ENCODE measurements around the gene SLC16A3. TPM values are rescaled to one million over a fixed set of nuclear protein-coding genes. Genes with fewer than 3 reads are reported as not detected.
A peak's percentile ranks its signal among the peaks of the same experiment; 100 is the strongest.

Gene SLC16A3
- total and polyA plus RNA-seq, 10 of the 15 experiments (the other 5 are each of a cell fraction or from before 2014, with no cell fraction given), result 0.10 to 46.5 (median 8.0) TPM

DNA sequence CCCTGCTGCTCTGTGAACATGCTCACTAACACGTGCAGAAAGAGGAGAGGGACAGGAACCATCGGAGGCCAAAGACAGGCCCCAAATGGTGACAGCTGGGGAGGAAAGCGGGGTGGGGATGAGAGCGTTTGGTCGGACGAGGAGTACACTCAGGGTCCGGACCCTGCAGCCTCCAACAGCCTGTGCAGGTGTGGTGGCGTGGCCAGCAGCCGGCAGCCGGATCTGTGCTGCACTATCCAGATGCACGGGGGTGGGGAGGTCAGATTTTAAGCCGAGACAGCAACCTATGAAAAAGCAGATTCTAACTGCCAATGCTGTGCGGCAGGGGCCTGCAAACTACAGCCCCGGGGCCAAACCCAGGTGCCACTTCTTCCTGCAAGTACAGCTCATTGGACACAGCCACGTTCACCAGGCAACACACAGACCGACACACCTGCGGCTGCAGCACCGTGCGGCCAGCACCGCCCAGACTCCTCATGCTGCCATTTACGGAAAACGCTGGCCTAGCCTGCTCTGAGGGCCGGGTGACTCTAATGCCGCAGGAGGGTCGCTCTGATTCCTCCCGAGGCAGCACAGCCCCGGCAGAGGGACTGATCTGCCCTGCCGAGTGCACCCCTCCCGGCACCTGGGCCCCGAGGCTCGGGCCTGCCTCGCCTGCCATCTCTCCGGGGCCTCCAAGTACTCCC, 21.2 kb downstream of the SLC16A3 start:
- Histone ChIP-seq H3K4me2 (ENCODE audit: control insufficient read depth, insufficient read depth) (no peak overlapping the region), H3K9ac (ENCODE audit: control insufficient read depth, insufficient read depth, low read length) (no peak overlapping the region), H3K4me3 (no peak overlapping the region), H3K4me1 (ENCODE audit: control insufficient read depth, insufficient read depth, low read length) (no peaks in the 10 kb centered on the region), H3K27me3 (replicated peaks in 1 of 2; ENCODE audit: control insufficient read depth in 2 of 2, insufficient read depth in 2 of 2, low read length in 1 of 2) (no peaks in the 10 kb centered on the region), H4K20me1 (ENCODE audit: control insufficient read depth, insufficient read depth) (peaks cover 8% of the 10 kb centered on the region), H3K9me3 (replicated peaks; ENCODE audit: control insufficient read depth, insufficient read depth, low read length) (no peaks in the 10 kb centered on the region), H3K36me3 (ENCODE audit: control insufficient read depth in 2 of 2, insufficient read depth in 2 of 2, low read length in 1 of 2) (peaks cover 33 to 72% of the 10 kb centered on the region in 2 experiments; a peak in 3 of 4 replicates), H3K27ac (ENCODE audit: control insufficient read depth, insufficient read depth) (no peak overlapping the region), H2AFZ (ENCODE audit: control insufficient read depth, low read depth, low read length) (no peak overlapping the region), H3K79me2 (ENCODE audit: control insufficient read depth, insufficient read depth, low read length) (no peaks in the 10 kb centered on the region; the same call in 1 of the 2 replicates)
- in situ Hi-C loops (cut with MboI) (no loop called here), intact Hi-C loops (cut with micrococcal nuclease; ENCODE audit: unreplicated experiment) (no loop called here)
- RAD21 ChIA-PET (ENCODE audit: unreplicated experiment), result no interaction called here
- 96% methylated on average over 33 of the region's 33 CpGs for WGBS (ENCODE audit: insufficient coverage, insufficient replicate concordance, low lambda C conversion rate, missing lambda C conversion rate)
- SMC1A ChIA-PET (ENCODE audit: uncharacterized antibody, unreplicated experiment), result no interaction called here
- CTCF ChIA-PET, result no interaction called here
- TF ChIP-seq LARP7 (IDR thresholded peaks at IDR 0.05), result no peak
- TF ChIP-seq POLR2AphosphoS5 (IDR thresholded peaks at IDR 0.05; ENCODE audit: low read length), result 0 out of 2 replicates have a peak, but pooled peaks have one; percentile 50
- 0 out of 2 replicates have a peak, but pooled peaks have one; percentile 11 for TF ChIP-seq PAX5 (IDR thresholded peaks at IDR 0.05; ENCODE audit: borderline replicate concordance, low read depth, low read length)
- peak; percentile 53 for TF ChIP-seq POLR2A (IDR thresholded peaks at IDR 0.05; ENCODE audit: low read depth, low read length)
- no peak for TF ChIP-seq MEF2B (IDR thresholded peaks at IDR 0.05; ENCODE audit: partially characterized antibody, poor library complexity, severe bottlenecking)
- FAIRE-seq (no peak), ATAC-seq (no peak), DNase-seq (ENCODE audit: low read depth, low spot score) (no peak)
- BruUV-seq (replicated peaks), result no TSS peak
- POLR2A ChIA-PET, result interaction anchor here (0.9 kb wide), 1 partner anchor 152 kb away, joined by 3 read pairs; the partner anchor contains the start of gene FASN

DNA sequence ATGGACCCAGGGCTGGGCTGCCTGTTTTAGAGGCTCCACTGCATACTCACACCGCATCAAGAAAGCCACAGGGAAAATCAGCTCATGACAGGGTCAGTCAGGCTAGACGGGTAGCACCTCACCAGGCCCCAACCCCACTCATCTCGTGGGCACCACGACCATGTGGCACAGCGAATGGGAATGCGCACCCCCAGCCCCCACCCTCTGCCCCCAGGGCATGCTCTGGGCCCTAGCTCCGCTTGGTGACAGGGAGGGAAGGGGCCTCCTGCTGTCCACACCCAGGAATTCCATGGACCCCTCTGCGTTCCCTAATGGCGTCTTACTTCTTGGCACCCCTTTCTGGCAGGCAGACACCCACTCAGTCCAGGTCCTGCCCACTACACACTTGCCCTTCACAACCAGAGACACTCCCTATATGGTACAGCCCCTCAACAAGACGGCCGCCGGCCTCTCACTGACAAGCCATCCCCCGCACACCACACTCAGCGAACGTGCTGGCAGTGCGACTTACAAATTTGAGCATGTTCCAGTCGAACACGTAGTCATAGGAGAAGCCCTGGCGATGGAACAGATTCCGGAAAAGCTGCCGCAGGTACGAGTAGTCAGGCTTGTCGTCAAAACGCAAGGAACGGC, 22.1 kb downstream of the SLC16A3 start:
- Histone ChIP-seq H2AFZ (ENCODE audit: control insufficient read depth, low read depth, low read length) (no peak overlapping the region), H3K4me1 (ENCODE audit: control insufficient read depth, insufficient read depth, low read length) (no peaks in the 10 kb centered on the region), H4K20me1 (ENCODE audit: control insufficient read depth, insufficient read depth) (peaks cover 6% of the 10 kb centered on the region; the same call in 1 of the 2 replicates), H3K27me3 (replicated peaks in 1 of 2; ENCODE audit: control insufficient read depth in 2 of 2, insufficient read depth in 2 of 2, low read length in 1 of 2) (no peaks in the 10 kb centered on the region), H3K4me2 (ENCODE audit: control insufficient read depth, insufficient read depth) (no peak overlapping the region), H3K27ac (ENCODE audit: control insufficient read depth, insufficient read depth) (no peak overlapping the region), H3K9ac (ENCODE audit: control insufficient read depth, insufficient read depth, low read length) (no peak overlapping the region), H3K36me3 (ENCODE audit: control insufficient read depth in 2 of 2, insufficient read depth in 2 of 2, low read length in 1 of 2) (peaks cover 36 to 70% of the 10 kb centered on the region in 2 experiments), H3K4me3 (no peak overlapping the region), H3K79me2 (ENCODE audit: control insufficient read depth, insufficient read depth, low read length) (no peaks in the 10 kb centered on the region; the same call in 1 of the 2 replicates), H3K9me3 (replicated peaks; ENCODE audit: control insufficient read depth, insufficient read depth, low read length) (no peaks in the 10 kb centered on the region; the same call in 2 of the 3 replicates)
- POLR2A ChIA-PET, result no interaction called here
- no TSS peak for BruUV-seq (replicated peaks)
- SMC1A ChIA-PET (ENCODE audit: uncharacterized antibody, unreplicated experiment), result no interaction called here
- CTCF ChIA-PET, result no interaction called here
- in situ Hi-C loops (cut with MboI) (no loop called here), intact Hi-C loops (cut with micrococcal nuclease; ENCODE audit: unreplicated experiment) (no loop called here)
- ATAC-seq, result no peak
- DNase-seq (ENCODE audit: low read depth, low spot score), result no peak
- no peak for FAIRE-seq
- WGBS (ENCODE audit: insufficient coverage, insufficient replicate concordance, low lambda C conversion rate, missing lambda C conversion rate), result 97% methylated on average over 25 of the region's 25 CpGs
- TF ChIP-seq HDAC6 (IDR thresholded peaks at IDR 0.05; ENCODE audit: unreplicated experiment) (no peak), PML (IDR thresholded peaks at IDR 0.05; ENCODE audit: low read length) (0 out of 2 replicates have a peak, but pooled peaks have one; percentile 21)
- RAD21 ChIA-PET (ENCODE audit: unreplicated experiment), result no interaction called here
